Neural cell (in vitro differentiated cells): ENCODE data around the gene ZNF862. TPM values are rescaled to one million over a fixed set of nuclear protein-coding genes. Genes with fewer than 3 reads are reported as not detected.

Experiments
- H2AFZ ChIP-seq: fragments of 200-600, 300-800 bp; sonication (generic), shearing (Covaris generic); 2 replicates; pipeline ENCODE4 v1.6.0; 2014; ENCODE audit warnings: low read depth, mild to moderate bottlenecking, antibody characterized with exemption, low read length, moderate library complexity
- H3F3A ChIP-seq: fragments of 200-600 bp; shearing (Covaris generic); 2 replicates; pipeline ENCODE4 v1.6.1; 2016; ENCODE audit warnings: mild to moderate bottlenecking, moderate library complexity, mixed read lengths, antibody characterized with exemption, low read length; ENCODE audit not compliant: insufficient read depth, poor library complexity, severe bottlenecking
- H3K27ac ChIP-seq: fragments of 200-600, 300-800 bp; sonication (generic), shearing (Covaris generic); 2 replicates; pipeline ENCODE4 v1.5.1; 2014; ENCODE audit warnings: mild to moderate bottlenecking, low read length, moderate library complexity
- H3K27me3 ChIP-seq: fragments of 300-800, 200-600 bp; sonication (generic), shearing (Covaris generic); 2 replicates; pipeline ENCODE4 v1.6.0; 2014; ENCODE audit warnings: mild to moderate bottlenecking, low read depth, low read length, moderate library complexity; ENCODE audit not compliant: insufficient read depth
- H3K36me3 ChIP-seq: fragments of 300-800, 200-600 bp; sonication (generic), shearing (Covaris generic); 2 replicates; pipeline ENCODE4 v1.5.1; 2014; ENCODE audit warnings: mild to moderate bottlenecking, antibody characterized with exemption, low read length, moderate library complexity; ENCODE audit not compliant: insufficient read depth
- H3K4me2 ChIP-seq: fragments of 300-800, 200-600 bp; sonication (generic), shearing (Covaris generic); 2 replicates; pipeline ENCODE4 v1.6.0; 2014; ENCODE audit warnings: mild to moderate bottlenecking, low read length
- H3K4me3 ChIP-seq: fragments of 300-800, 200-600 bp; sonication (generic), shearing (Covaris generic); 2 replicates; pipeline ENCODE4 v1.5.1; 2014; ENCODE audit warnings: mild to moderate bottlenecking, low read length, moderate library complexity
- H3K79me2 ChIP-seq: fragments of 200-600 bp; shearing (Covaris generic); replicated peaks from 2 replicates; pipeline ENCODE4 v1.6.0; 2014; ENCODE audit warnings: mild to moderate bottlenecking, low read length, moderate library complexity; ENCODE audit not compliant: insufficient read depth
- H3K9ac ChIP-seq: fragments of 300-800, 200-600 bp; sonication (generic), shearing (Covaris generic); 2 replicates; pipeline ENCODE4 v1.6.1; 2016; ENCODE audit warnings: mild to moderate bottlenecking, low read length, mixed read lengths
- H3K9me2 ChIP-seq: fragments of 200-600 bp; shearing (Covaris generic); 2 replicates; pipeline ENCODE4 v1.6.1; 2016; ENCODE audit warnings: mild to moderate bottlenecking, low read length, mixed read lengths; ENCODE audit not compliant: insufficient read depth
- H3K9me3 ChIP-seq: fragments of 200-600, 300-800 bp; sonication (generic), shearing (Covaris generic); 2 replicates; pipeline ENCODE4 v1.6.1; 2016; ENCODE audit warnings: mild to moderate bottlenecking, mixed run types, low read length, moderate library complexity, mixed read lengths
- H4K20me1 ChIP-seq: fragments of 200-600 bp; shearing (Covaris generic); 2 replicates; pipeline ENCODE4 v1.6.1; 2016; ENCODE audit warnings: mild to moderate bottlenecking, mixed run types; ENCODE audit not compliant: insufficient read depth
- EP300 ChIP-seq: fragments of 450-650 bp; conservative IDR thresholded peaks from 2 replicates; pipeline ENCODE4 v1.6.1; 2014; ENCODE audit warnings: antibody characterized with exemption, mild to moderate bottlenecking, moderate library complexity; ENCODE audit not compliant: poor library complexity, severe bottlenecking
- EZH2 ChIP-seq: fragments of 200-600, 300-800 bp; shearing (Covaris generic), sonication (generic); IDR thresholded peaks from 2 replicates; pipeline ENCODE4 v1.6.1; 2014; ENCODE audit warnings: antibody characterized with exemption, low read length, borderline replicate concordance, mild to moderate bottlenecking; ENCODE audit not compliant: insufficient read depth, poor library complexity, severe bottlenecking
- MXI1 ChIP-seq: fragments of 450-650 bp; conservative IDR thresholded peaks from 2 replicates; pipeline ENCODE4 v1.6.1; 2014; ENCODE audit warnings: antibody characterized with exemption, mild to moderate bottlenecking; ENCODE audit not compliant: poor library complexity, severe bottlenecking
- POLR2AphosphoS5 ChIP-seq: IDR thresholded peaks from 2 replicates; pipeline ENCODE4 v1.6.1; 2012
- RAD21 ChIP-seq: fragments of 450-650 bp; conservative IDR thresholded peaks from 2 replicates; pipeline ENCODE4 v1.6.1; 2014; ENCODE audit warnings: antibody characterized with exemption, mild to moderate bottlenecking, moderate library complexity
- SMC3 ChIP-seq: fragments of 450-650 bp; conservative IDR thresholded peaks from 2 replicates; pipeline ENCODE4 v1.6.1; 2014; ENCODE audit warnings: antibody characterized with exemption, mild to moderate bottlenecking, moderate library complexity; ENCODE audit not compliant: poor library complexity
- TAF1 ChIP-seq: IDR thresholded peaks from 2 replicates; pipeline ENCODE4 v1.6.1; 2012; ENCODE audit warnings: low read depth
- polyA plus RNA-seq: library from polyadenylated mRNA; depleted of rRNA; stranded (reverse); fragments of >200 nt; gene quantifications from 2 replicates; pipeline ENCODE4 v1.2.3, GENCODE V29; 2014
- TF ChIP-seq, protein P1 (sequence below): fragments of 450-650 bp; IDR thresholded peaks from 2 replicates; pipeline ENCODE4 v1.5.1; 2014; ENCODE audit warnings: antibody characterized with exemption, mild to moderate bottlenecking, moderate library complexity; ENCODE audit not compliant: poor library complexity, severe bottlenecking
- TF ChIP-seq, protein P2 (sequence below): IDR thresholded peaks from 2 replicates; pipeline ENCODE4 v1.6.1; 2012; ENCODE audit warnings: borderline replicate concordance

The ZNF862 gene
- polyA plus RNA-seq, 1 donor from 2014 or later: 19.0 TPM

DNA sequence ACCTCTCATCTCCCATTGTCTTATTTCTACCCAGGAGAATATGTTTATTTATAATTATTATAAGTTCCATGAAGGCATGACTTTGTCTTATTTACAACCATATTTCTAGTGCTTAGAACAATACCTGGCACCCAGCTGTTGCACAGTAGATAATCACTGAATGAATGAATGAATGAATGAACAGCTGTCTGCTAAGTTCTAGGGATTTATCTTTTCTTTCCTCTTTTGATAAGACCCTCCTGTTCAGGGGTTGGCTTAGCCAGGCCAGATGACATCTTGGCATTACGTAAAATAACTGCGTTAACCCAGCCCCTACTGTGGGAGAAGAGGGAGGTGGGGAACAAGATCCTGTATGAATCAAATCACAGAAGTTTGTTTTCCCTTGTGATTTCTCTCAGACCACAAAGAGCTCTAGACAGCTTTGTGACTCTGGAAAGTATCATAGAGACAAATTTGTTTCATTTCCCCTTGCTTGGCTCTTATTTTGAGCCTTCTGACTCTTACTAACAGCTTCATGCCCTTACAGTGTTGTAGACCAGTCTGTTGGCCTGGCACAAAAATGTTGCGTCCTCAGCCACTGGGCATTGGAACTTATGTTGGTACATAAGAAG lies 8.4 kb downstream of the ZNF862 start:
- no peak for TF ChIP-seq SMC3
- H3K4me2 ChIP-seq: no peak overlapping the region
- H3K36me3 ChIP-seq: no peaks in the 10 kb centered on the region
- H3K9ac ChIP-seq: no peak overlapping the region
- no peak overlapping the region for H3K4me3 ChIP-seq
- H3K9me2 ChIP-seq: no peaks in the 10 kb centered on the region
- no peaks in the 10 kb centered on the region for H3K9me3 ChIP-seq
- no peaks in the 10 kb centered on the region for H3K27me3 ChIP-seq
- no peaks in the 10 kb centered on the region for H4K20me1 ChIP-seq
- H3K27ac ChIP-seq: no peak overlapping the region
- no peak overlapping the region for H2AFZ ChIP-seq
- no peaks in the 10 kb centered on the region for H3K79me2 ChIP-seq
- H3F3A ChIP-seq: no peaks in the 10 kb centered on the region

DNA sequence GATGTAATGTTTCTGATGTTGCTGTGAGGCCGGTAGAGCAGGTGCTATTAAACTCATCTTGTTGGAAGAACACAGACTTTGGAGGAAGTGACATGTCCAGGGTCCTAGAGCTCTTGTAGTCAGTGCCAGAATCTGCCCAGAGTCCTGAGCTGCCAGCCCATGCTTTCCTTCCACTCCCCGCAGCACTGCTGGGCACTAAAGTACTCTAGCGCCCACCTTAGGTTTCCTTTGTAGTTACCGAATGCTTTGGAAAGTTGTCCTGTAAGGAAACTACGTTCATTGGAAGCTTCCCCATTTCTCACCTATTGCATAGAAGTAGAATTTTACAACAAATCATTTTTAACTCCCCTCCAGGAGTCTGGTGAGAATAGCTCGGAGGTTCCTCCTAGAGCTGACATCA lies 11.0 kb downstream of the ZNF862 start:
- H3K9me3 ChIP-seq: no peaks in the 10 kb centered on the region
- H3K9ac ChIP-seq: no peak overlapping the region
- no peaks in the 10 kb centered on the region for H4K20me1 ChIP-seq
- H3K9me2 ChIP-seq: no peaks in the 10 kb centered on the region
- no peak overlapping the region for H2AFZ ChIP-seq
- no peak overlapping the region for H3K4me3 ChIP-seq
- H3K27me3 ChIP-seq: no peaks in the 10 kb centered on the region
- no peak overlapping the region for H3K27ac ChIP-seq
- H3F3A ChIP-seq: no peaks in the 10 kb centered on the region
- no peak overlapping the region for H3K4me2 ChIP-seq
- no peaks in the 10 kb centered on the region for H3K79me2 ChIP-seq
- H3K36me3 ChIP-seq: no peaks in the 10 kb centered on the region
- TF ChIP-seq MXI1 (no peak), POLR2AphosphoS5 (no peak)
- TF ChIP-seq, protein P1, sequence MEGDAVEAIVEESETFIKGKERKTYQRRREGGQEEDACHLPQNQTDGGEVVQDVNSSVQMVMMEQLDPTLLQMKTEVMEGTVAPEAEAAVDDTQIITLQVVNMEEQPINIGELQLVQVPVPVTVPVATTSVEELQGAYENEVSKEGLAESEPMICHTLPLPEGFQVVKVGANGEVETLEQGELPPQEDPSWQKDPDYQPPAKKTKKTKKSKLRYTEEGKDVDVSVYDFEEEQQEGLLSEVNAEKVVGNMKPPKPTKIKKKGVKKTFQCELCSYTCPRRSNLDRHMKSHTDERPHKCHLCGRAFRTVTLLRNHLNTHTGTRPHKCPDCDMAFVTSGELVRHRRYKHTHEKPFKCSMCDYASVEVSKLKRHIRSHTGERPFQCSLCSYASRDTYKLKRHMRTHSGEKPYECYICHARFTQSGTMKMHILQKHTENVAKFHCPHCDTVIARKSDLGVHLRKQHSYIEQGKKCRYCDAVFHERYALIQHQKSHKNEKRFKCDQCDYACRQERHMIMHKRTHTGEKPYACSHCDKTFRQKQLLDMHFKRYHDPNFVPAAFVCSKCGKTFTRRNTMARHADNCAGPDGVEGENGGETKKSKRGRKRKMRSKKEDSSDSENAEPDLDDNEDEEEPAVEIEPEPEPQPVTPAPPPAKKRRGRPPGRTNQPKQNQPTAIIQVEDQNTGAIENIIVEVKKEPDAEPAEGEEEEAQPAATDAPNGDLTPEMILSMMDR: no peak
- TF ChIP-seq, protein P2, sequence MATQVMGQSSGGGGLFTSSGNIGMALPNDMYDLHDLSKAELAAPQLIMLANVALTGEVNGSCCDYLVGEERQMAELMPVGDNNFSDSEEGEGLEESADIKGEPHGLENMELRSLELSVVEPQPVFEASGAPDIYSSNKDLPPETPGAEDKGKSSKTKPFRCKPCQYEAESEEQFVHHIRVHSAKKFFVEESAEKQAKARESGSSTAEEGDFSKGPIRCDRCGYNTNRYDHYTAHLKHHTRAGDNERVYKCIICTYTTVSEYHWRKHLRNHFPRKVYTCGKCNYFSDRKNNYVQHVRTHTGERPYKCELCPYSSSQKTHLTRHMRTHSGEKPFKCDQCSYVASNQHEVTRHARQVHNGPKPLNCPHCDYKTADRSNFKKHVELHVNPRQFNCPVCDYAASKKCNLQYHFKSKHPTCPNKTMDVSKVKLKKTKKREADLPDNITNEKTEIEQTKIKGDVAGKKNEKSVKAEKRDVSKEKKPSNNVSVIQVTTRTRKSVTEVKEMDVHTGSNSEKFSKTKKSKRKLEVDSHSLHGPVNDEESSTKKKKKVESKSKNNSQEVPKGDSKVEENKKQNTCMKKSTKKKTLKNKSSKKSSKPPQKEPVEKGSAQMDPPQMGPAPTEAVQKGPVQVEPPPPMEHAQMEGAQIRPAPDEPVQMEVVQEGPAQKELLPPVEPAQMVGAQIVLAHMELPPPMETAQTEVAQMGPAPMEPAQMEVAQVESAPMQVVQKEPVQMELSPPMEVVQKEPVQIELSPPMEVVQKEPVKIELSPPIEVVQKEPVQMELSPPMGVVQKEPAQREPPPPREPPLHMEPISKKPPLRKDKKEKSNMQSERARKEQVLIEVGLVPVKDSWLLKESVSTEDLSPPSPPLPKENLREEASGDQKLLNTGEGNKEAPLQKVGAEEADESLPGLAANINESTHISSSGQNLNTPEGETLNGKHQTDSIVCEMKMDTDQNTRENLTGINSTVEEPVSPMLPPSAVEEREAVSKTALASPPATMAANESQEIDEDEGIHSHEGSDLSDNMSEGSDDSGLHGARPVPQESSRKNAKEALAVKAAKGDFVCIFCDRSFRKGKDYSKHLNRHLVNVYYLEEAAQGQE: no peak

DNA sequence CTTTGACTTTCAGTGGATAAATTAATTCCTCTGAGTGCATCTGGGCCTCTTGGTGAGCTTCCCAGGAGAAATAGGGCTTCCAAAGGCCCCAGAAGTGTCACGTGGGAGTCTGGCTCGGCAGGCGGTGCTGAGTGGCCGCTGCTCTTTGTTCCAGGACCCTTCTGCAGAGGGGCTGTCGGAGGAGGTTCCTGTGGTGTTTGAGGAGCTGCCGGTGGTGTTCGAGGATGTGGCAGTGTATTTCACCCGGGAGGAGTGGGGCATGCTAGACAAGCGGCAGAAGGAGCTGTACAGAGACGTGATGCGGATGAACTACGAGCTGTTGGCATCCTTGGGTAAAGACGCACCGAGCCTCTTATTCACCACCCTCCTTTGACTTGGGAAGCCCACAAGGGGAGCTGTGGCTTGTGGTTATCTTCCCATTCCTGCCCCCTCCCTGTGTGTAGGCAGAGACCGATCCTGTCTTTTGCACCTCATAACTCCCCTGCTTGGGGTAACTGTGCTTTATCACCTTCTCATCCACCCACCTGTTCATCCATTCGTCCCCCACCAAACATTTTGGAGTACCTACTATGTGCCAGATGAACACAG lies 11.9 kb downstream of the ZNF862 start:
- H3K27me3 ChIP-seq: no peaks in the 10 kb centered on the region
- no peak overlapping the region for H2AFZ ChIP-seq
- no peak overlapping the region for H3K4me3 ChIP-seq
- TF ChIP-seq RAD21 (no peak), SMC3 (no peak), TAF1 (no peak), EP300 (no peak), MXI1 (no peak), EZH2 (no peak), POLR2AphosphoS5 (no peak)
- TF ChIP-seq, protein P2: no peak
- TF ChIP-seq, protein P1: no peak
- H3F3A ChIP-seq: no peaks in the 10 kb centered on the region
- no peaks in the 10 kb centered on the region for H3K9me2 ChIP-seq
- H3K79me2 ChIP-seq: no peaks in the 10 kb centered on the region
- H3K9me3 ChIP-seq: no peaks in the 10 kb centered on the region
- no peaks in the 10 kb centered on the region for H4K20me1 ChIP-seq
- H3K9ac ChIP-seq: no peak overlapping the region
- H3K4me2 ChIP-seq: no peak overlapping the region
- H3K36me3 ChIP-seq: no peaks in the 10 kb centered on the region
- H3K27ac ChIP-seq: no peak overlapping the region
